Mesodermal cell (in vitro differentiated cells): ENCODE results near the gene ARHGAP29. TPM values are rescaled to one million over a fixed set of nuclear protein-coding genes. Genes with fewer than 3 reads are reported as not detected.
A peak's percentile ranks its signal among the peaks of the same experiment; 100 is the strongest.

ENCODE experiments used
- H3K27ac ChIP-seq: 2 replicates; pipeline ENCODE4 v1.7.0; 2013; ENCODE audit warnings: mild to moderate bottlenecking, low read depth, low read length, moderate library complexity; ENCODE audit not compliant: severe bottlenecking
- H3K36me3 ChIP-seq: 2 replicates; pipeline ENCODE4 v1.7.1; 2013; ENCODE audit warnings: mild to moderate bottlenecking, low read length, moderate library complexity; ENCODE audit not compliant: control insufficient read depth, insufficient read depth
- H3K4me1 ChIP-seq: one replicate; pipeline ENCODE4 v1.7.1; 2013; ENCODE audit warnings: mild to moderate bottlenecking, low read length; ENCODE audit not compliant: insufficient read depth, control insufficient read depth, poor library complexity, severe bottlenecking
- H3K4me3 ChIP-seq: 2 replicates; pipeline ENCODE4 v1.7.0; 2013; ENCODE audit warnings: low read length, control low read depth, mild to moderate bottlenecking; ENCODE audit not compliant: insufficient read depth, poor library complexity, severe bottlenecking; ENCODE audit errors: extremely low read depth
- H3K9me3 ChIP-seq: 2 replicates; pipeline ENCODE4 v1.7.1; 2013; ENCODE audit warnings: mild to moderate bottlenecking, low read length, moderate library complexity; ENCODE audit not compliant: control insufficient read depth
- WGBS, 2 experiments: methylation state at CpG; one replicate each; pipeline ENCODE4 v1.1.5; 2013; ENCODE audit warnings: missing lambda C conversion rate in 2 of 2; ENCODE audit not compliant: insufficient coverage in 2 of 2; 5-methylcytosine and 5-hydroxymethylcytosine counted together
- polyA plus RNA-seq, 2 experiments: library from polyadenylated mRNA; stranded (reverse); fragments of 50-300 nt; gene quantifications; one replicate each; pipeline ENCODE4 v1.2.3, GENCODE V29; 2013

The ARHGAP29 gene, protein sequence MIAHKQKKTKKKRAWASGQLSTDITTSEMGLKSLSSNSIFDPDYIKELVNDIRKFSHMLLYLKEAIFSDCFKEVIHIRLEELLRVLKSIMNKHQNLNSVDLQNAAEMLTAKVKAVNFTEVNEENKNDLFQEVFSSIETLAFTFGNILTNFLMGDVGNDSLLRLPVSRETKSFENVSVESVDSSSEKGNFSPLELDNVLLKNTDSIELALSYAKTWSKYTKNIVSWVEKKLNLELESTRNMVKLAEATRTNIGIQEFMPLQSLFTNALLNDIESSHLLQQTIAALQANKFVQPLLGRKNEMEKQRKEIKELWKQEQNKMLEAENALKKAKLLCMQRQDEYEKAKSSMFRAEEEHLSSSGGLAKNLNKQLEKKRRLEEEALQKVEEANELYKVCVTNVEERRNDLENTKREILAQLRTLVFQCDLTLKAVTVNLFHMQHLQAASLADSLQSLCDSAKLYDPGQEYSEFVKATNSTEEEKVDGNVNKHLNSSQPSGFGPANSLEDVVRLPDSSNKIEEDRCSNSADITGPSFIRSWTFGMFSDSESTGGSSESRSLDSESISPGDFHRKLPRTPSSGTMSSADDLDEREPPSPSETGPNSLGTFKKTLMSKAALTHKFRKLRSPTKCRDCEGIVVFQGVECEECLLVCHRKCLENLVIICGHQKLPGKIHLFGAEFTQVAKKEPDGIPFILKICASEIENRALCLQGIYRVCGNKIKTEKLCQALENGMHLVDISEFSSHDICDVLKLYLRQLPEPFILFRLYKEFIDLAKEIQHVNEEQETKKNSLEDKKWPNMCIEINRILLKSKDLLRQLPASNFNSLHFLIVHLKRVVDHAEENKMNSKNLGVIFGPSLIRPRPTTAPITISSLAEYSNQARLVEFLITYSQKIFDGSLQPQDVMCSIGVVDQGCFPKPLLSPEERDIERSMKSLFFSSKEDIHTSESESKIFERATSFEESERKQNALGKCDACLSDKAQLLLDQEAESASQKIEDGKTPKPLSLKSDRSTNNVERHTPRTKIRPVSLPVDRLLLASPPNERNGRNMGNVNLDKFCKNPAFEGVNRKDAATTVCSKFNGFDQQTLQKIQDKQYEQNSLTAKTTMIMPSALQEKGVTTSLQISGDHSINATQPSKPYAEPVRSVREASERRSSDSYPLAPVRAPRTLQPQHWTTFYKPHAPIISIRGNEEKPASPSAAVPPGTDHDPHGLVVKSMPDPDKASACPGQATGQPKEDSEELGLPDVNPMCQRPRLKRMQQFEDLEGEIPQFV
- polyA plus RNA-seq (2013, experiment 1 of 2): 100 TPM
- polyA plus RNA-seq (2013, experiment 2 of 2): 116 TPM

- no peaks in the 10 kb centered on the region for H3K36me3 ChIP-seq
- H3K4me3 ChIP-seq: peak within 1 kb of the TSS; percentile 85
- peak within 1 kb of the TSS; percentile 39 for H3K27ac ChIP-seq
- peaks cover 7% of the 10 kb centered on the region for H3K4me1 ChIP-seq
- H3K9me3 ChIP-seq: no peaks in the 10 kb centered on the region
- WGBS, 2 experiments: 0 to 10% methylated on average over 37 to 61 of the region's 88 CpGs
Measured at GRCh38 chr1:94237291-94238226, at the start of gene ARHGAP29. Gene ARHGAP29 (minus strand): TSS chr1:94237584. CDS start chr1:94231611, 5,973 bp downstream.

GRCh38 chr1:94286864-94287437 is 49.6 kb upstream of the ARHGAP29 start:
- Histone ChIP-seq H3K36me3 (no peaks in the 10 kb centered on the region), H3K27ac (no peak overlapping the region), H3K4me1 (no peaks in the 10 kb centered on the region), H3K4me3 (no peak overlapping the region), H3K9me3 (no peaks in the 10 kb centered on the region)
- WGBS, 2 experiments: 100% methylated on average over 1 of the region's 3 CpGs

DNA sequence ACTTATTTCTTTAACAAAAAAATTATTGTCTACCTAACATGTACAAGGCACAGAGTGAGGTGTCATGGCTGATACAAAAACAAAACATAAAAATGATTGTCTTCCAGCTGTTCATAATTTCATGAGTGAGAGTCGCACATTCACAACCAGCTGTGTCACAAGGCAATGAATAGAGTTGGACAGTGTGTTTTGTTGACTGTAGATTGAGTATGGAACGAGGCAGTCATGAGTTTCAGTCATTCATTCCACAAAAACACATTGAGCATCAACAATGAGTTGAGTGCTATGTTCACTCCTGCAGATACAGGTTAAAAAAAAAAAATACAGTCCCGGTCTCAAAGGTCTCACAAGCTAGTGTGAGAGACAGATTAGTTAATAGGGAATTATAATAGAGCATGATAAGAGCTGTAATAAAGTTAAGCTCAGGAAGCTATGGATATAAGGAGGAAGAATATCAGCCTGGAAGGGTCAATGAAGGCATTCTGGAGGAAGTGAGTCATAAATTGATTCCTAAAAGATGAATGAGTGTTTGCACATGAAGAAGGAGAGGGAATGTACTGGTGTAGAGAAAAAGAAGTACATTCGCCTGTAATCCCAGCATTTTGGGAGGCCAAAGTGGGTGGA is 47.8 kb upstream of the ARHGAP29 start:
- no peaks in the 10 kb centered on the region for H3K4me1 ChIP-seq
- WGBS, 2 experiments: 86 to 100% methylated on average over 2 of the region's 4 CpGs
- H3K27ac ChIP-seq: no peak overlapping the region

GRCh38 chr1:94284476-94284875 is 47.1 kb upstream of the ARHGAP29 start:
- Histone ChIP-seq H3K4me3 (no peak overlapping the region), H3K27ac (no peak overlapping the region), H3K9me3 (no peaks in the 10 kb centered on the region), H3K36me3 (no peaks in the 10 kb centered on the region), H3K4me1 (no peaks in the 10 kb centered on the region)
- WGBS, 2 experiments: 83% methylated on average over 1 of the region's 2 CpGs; no CpG with 5 or more reads in 1 of the 2 experiments

More for the DNA sequence above, 47.8 kb upstream of the ARHGAP29 start:
- H3K4me3 ChIP-seq: no peak overlapping the region
- H3K36me3 ChIP-seq: no peaks in the 10 kb centered on the region
- no peaks in the 10 kb centered on the region for H3K9me3 ChIP-seq

DNA sequence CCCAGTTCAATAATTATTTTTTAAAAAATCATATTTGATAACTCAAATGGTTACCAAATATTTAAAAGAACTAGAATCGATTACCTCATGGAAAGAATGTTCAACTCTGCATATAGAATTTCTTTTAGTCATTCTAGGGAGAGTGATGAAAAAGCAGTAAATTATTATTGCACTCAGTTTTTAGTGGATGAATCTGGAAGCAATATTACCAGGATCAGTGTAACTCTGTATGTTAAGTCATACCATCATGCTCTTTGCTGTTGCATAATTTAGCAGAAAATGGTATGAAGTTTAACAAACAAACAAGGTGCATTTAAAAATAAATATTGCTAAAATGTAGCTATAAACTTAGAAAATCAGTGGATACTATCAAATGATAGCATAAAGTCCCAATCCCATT is 46.1 kb upstream of the ARHGAP29 start:
- WGBS, 2 experiments: no CpG with 5 or more reads among the region's 1 CpG
- Histone ChIP-seq H3K4me1 (no peaks in the 10 kb centered on the region), H3K9me3 (no peaks in the 10 kb centered on the region), H3K4me3 (no peak overlapping the region), H3K27ac (no peak overlapping the region), H3K36me3 (no peaks in the 10 kb centered on the region)

GRCh38 chr1:94282143-94282711 is 44.8 kb upstream of the ARHGAP29 start:
- Histone ChIP-seq H3K9me3 (no peaks in the 10 kb centered on the region), H3K4me1 (no peaks in the 10 kb centered on the region), H3K36me3 (no peaks in the 10 kb centered on the region), H3K27ac (no peak overlapping the region), H3K4me3 (no peak overlapping the region)
- 83 to 100% methylated on average over 1 to 3 of the region's 5 CpGs for WGBS, 2 experiments

GRCh38 chr1:94281361-94282142 is 44.2 kb upstream of the ARHGAP29 start:
- H3K4me3 ChIP-seq: no peak overlapping the region
- no peak overlapping the region for H3K27ac ChIP-seq
- 77 to 86% methylated on average over 2 to 4 of the region's 6 CpGs for WGBS, 2 experiments
- no peaks in the 10 kb centered on the region for H3K36me3 ChIP-seq
- no peaks in the 10 kb centered on the region for H3K4me1 ChIP-seq
- H3K9me3 ChIP-seq: no peaks in the 10 kb centered on the region

DNA sequence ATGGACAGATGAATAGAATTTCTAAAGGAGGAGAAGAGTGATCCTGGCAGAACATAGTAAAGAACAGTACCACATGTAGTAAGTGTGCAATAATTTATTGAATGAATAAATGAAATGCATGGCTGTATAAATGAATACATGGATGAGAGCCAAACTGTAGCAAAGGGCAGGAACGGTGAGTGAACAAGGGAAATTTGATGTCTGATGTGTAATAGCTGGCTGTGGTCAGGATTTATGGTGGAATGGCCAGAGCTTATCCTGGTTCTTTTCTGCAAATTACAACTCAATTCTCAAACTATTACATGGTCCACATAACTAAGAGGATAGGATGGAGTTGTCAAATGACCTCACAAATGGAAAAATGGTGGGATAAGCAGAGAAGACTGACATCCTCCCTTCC is 43.2 kb upstream of the ARHGAP29 start:
- H3K36me3 ChIP-seq: no peaks in the 10 kb centered on the region
- H3K4me3 ChIP-seq: no peak overlapping the region
- 88 to 100% methylated on average over 1 of the region's 1 CpG for WGBS, 2 experiments
- no peaks in the 10 kb centered on the region for H3K9me3 ChIP-seq
- H3K4me1 ChIP-seq: no peaks in the 10 kb centered on the region
- no peak overlapping the region for H3K27ac ChIP-seq
